ENCODE results near the gene LY6G6C. TPM values are rescaled to one million over a fixed set of nuclear protein-coding genes. Genes with fewer than 3 reads are reported as not detected.

LY6G6C gene
- total and polyA plus RNA-seq, 2 of the 13 experiments (the other 11 are each of a cell fraction or from before 2014, with no cell fraction given), result 0.15 TPM; not detected in 1

DNA sequence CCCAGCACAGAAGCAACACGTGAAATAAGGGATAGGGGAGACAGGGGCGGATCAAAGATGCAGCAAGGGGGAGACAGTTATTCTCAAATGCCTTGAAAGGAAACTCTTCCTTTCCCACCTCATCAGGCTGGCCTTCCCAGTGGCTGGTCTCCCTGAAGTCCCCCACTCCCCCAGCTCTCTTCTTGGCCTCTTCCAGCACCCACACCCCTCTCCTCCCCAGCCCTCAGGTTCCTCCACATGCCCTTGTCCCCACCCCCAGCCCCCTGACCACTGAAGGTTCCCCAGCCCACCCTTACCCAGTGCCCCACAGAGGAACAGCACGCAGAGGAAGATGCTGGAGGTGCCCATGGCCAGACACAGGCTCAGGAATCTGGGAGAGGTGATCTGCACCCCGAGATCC lies 8.1 kb downstream of the LY6G6C start (continued):
- TF ChIP-seq, protein P1, sequence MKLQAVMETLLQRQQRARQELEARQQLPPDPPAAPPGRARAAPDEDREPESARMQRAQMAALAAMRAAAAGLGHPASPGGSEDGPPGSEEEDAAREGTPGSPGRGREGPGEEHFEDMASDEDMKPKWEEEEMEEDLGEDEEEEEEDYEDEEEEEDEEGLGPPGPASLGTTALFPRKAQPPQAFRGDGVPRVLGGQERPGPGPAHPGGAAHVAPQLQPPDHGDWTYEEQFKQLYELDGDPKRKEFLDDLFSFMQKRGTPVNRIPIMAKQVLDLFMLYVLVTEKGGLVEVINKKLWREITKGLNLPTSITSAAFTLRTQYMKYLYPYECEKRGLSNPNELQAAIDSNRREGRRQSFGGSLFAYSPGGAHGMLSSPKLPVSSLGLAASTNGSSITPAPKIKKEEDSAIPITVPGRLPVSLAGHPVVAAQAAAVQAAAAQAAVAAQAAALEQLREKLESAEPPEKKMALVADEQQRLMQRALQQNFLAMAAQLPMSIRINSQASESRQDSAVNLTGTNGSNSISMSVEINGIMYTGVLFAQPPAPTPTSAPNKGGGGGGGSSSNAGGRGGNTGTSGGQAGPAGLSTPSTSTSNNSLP (IDR thresholded peaks at IDR 0.05; ENCODE audit: low read depth, low read length), result no peak
- TF ChIP-seq ZEB1 (IDR thresholded peaks at IDR 0.05; ENCODE audit: insufficient replicate concordance, low read depth) (no peak), MAFF (IDR thresholded peaks at IDR 0.05; ENCODE audit: low read depth, low read length) (no peak), ZNF746 (CRISPR knock-in tag; IDR thresholded peaks at IDR 0.05) (no peak), ZNF136 (CRISPR knock-in tag; IDR thresholded peaks at IDR 0.05; ENCODE audit: low read depth) (no peak)
- TF ChIP-seq, protein P2, sequence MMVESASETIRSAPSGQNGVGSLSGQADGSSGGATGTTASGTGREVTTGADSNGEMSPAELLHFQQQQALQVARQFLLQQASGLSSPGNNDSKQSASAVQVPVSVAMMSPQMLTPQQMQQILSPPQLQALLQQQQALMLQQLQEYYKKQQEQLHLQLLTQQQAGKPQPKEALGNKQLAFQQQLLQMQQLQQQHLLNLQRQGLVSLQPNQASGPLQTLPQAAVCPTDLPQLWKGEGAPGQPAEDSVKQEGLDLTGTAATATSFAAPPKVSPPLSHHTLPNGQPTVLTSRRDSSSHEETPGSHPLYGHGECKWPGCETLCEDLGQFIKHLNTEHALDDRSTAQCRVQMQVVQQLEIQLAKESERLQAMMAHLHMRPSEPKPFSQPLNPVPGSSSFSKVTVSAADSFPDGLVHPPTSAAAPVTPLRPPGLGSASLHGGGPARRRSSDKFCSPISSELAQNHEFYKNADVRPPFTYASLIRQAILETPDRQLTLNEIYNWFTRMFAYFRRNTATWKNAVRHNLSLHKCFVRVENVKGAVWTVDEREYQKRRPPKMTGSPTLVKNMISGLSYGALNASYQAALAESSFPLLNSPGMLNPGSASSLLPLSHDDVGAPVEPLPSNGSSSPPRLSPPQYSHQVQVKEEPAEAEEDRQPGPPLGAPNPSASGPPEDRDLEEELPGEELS (CRISPR knock-in tag; IDR thresholded peaks at IDR 0.05), result no peak
- TF ChIP-seq, protein P3, sequence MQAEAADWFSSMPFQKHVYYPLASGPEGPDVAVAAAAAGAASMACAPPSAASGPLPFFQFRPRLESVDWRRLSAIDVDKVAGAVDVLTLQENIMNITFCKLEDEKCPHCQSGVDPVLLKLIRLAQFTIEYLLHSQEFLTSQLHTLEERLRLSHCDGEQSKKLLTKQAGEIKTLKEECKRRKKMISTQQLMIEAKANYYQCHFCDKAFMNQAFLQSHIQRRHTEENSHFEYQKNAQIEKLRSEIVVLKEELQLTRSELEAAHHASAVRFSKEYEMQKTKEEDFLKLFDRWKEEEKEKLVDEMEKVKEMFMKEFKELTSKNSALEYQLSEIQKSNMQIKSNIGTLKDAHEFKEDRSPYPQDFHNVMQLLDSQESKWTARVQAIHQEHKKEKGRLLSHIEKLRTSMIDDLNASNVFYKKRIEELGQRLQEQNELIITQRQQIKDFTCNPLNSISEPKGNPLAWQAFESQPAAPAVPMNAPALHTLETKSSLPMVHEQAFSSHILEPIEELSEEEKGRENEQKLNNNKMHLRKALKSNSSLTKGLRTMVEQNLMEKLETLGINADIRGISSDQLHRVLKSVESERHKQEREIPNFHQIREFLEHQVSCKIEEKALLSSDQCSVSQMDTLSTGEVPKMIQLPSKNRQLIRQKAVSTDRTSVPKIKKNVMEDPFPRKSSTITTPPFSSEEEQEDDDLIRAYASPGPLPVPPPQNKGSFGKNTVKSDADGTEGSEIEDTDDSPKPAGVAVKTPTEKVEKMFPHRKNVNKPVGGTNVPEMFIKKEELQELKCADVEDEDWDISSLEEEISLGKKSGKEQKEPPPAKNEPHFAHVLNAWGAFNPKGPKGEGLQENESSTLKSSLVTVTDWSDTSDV (CRISPR knock-in tag; IDR thresholded peaks at IDR 0.05), result no peak
- TF ChIP-seq, protein P4, sequence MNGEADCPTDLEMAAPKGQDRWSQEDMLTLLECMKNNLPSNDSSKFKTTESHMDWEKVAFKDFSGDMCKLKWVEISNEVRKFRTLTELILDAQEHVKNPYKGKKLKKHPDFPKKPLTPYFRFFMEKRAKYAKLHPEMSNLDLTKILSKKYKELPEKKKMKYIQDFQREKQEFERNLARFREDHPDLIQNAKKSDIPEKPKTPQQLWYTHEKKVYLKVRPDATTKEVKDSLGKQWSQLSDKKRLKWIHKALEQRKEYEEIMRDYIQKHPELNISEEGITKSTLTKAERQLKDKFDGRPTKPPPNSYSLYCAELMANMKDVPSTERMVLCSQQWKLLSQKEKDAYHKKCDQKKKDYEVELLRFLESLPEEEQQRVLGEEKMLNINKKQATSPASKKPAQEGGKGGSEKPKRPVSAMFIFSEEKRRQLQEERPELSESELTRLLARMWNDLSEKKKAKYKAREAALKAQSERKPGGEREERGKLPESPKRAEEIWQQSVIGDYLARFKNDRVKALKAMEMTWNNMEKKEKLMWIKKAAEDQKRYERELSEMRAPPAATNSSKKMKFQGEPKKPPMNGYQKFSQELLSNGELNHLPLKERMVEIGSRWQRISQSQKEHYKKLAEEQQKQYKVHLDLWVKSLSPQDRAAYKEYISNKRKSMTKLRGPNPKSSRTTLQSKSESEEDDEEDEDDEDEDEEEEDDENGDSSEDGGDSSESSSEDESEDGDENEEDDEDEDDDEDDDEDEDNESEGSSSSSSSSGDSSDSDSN (CRISPR knock-in tag; IDR thresholded peaks at IDR 0.05), result no peak

Data from HepG2 (cell line).